ENCODE results near the gene TTC33.

Gene TTC33

DNA sequence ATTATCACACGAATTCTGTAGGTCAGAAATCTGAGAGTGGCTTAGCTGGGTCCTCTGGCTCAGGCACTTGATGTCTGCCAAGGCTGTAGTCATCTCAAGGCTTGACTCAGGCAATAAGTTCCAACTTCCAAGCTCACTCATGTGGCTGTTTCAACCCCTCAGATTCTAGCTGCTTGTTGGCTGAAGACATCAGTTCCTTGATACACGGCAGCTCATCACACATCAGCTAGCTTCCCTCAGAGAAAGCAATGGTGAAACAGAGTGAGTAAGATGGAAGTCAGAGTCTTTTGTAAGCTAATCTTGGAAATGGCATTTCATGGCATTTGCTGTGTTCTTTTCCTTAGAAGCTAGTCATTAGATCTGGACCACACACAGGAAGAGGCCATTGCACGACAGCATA lies 280.2 kb downstream of the TTC33 start:
- no peak for DNase-seq

DNA sequence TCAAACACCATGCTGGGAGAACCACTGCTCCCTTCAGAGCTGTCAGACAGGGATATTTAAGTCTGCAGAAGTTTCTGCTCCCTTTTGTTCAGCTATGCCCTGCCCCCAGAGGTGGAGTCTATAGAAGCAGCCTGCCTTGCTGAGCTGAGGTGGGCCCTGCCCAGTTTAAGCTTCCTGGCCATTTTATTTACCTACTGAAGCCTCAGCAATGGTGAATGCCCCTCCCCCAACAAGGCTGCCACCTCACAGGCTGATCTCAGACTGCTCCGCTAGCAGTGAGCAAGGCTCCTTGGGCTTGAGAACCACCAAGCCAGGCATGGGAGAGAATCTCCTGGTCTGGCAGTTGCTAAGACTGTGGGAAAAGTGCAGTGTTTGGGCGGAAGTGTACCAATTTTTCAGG lies 281.5 kb downstream of the TTC33 start:
- DNase-seq: no peak

DNA sequence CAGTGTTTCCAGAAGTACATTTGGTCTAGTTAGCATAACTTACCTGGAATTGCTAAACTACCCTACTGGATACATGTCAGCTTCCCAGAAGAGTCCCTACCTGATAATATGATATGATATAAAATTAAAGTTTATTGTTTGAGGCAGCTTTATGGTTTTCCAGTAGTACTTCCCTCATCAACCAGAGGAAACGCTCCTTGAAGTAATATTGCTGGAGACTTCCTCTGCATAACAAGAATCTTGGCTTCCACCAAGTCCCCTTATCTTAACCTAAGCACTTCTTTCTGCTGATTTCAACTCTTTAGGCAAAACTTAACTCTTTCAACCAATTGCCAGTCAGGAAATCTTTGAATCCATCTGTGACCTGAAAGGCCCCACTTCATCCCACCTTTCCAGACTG lies 290.3 kb downstream of the TTC33 start:
- DNase-seq: no peak

DNA sequence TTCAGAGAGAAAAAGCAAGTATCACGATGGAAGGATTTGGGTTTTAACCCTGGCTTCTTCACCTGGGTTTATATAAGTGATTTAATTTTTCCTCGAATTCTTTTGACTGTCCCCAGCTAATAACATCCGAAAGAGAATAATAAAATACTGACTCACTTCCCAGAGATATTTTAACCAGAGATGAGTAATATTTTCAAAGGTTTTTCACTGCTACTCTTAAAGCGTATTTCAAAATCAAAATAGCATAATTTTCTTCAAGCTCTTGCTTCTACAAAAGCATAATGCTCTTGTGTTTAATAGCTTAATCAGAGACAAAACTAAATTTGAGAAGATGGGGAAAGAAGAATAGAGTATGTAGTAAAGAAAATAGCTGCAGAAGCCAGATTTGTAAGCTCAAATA lies 291.2 kb downstream of the TTC33 start:
- no peak for DNase-seq
